Fibroblast of skin of left biceps (primary cell): ENCODE results near the gene CEP19.
"Not testable (repeated sequence)": the region's sequence is repeated elsewhere in the genome, so short reads cannot be mapped to it uniquely, and the experiment has no call there.

Source experiments
- DNase-seq, 2 experiments: peaks; one replicate each; pipeline ENCODE4 v3.0.0-alpha.2; 2013; ENCODE audit warnings: low read depth in 2 of 2

CEP19 gene, protein sequence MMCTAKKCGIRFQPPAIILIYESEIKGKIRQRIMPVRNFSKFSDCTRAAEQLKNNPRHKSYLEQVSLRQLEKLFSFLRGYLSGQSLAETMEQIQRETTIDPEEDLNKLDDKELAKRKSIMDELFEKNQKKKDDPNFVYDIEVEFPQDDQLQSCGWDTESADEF

DNA sequence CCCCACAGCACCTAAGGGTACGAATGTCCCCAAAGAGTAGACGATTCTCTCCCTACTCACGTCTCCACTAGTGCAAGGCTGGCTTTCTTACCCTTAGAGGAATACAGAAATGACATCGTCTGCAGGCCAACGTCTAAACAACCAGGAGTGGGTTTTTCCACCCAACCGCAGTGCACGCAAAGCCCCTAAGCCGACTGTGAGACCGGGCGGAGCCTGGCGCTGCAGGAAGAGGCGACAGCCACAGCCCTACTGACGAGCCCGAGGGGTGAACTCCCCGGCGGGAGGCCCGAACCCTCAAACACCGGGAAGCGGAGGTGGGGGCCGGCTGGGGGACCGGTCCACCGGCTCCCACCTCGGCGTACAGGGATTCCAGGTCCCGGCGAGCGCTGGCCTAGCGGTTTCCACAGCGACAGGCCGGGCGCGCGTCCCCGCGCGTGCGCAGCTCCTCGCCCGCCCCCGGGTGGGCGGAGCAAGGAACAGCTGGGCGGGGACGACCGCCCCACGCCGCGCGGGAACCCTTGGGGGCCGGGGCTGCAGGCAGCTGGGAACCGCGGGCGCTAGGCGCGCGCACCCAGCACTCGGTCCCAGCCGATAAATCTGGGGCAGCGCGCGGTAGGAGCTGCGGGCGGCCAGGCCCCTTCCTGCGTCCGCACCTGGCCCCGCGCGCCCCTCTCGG is at the start of gene CEP19, which contains the start of gene PIGX:
TSS of gene CEP19 (minus strand) at position 413 of the 676 bp plus-strand sequence. CDS start 3,593 bp downstream, outside the sequence.
TSS of gene PIGX (plus strand) at position 540 of the 676 bp plus-strand sequence.
- peak in 1 of 2 experiments; percentile 62 for DNase-seq

- DNase-seq = no peak
These were observed 46.1 kb upstream of the CEP19 start for GRCh38 chr3:196757876-196758739.

DNA sequence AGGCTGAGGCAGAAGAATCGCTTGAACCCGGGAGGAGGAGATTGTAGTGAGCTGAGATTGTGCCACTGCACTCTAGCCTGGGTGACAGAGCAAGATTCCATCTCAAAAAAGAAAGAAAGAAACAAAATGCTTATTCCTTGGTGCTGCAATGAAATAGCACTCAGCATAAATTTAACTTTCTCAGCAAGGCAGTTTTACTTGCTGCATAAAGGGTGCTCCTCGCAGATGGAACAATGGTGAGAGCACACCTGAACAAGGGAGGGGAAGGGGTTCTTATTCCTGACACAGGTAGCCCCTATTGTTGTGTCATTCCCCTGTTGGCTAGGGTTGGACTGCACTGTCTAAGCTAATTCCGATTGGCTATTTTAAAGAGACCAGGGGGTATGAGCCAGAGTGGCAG is 44.7 kb upstream of the CEP19 start:
- DNase-seq = no peak

DNA sequence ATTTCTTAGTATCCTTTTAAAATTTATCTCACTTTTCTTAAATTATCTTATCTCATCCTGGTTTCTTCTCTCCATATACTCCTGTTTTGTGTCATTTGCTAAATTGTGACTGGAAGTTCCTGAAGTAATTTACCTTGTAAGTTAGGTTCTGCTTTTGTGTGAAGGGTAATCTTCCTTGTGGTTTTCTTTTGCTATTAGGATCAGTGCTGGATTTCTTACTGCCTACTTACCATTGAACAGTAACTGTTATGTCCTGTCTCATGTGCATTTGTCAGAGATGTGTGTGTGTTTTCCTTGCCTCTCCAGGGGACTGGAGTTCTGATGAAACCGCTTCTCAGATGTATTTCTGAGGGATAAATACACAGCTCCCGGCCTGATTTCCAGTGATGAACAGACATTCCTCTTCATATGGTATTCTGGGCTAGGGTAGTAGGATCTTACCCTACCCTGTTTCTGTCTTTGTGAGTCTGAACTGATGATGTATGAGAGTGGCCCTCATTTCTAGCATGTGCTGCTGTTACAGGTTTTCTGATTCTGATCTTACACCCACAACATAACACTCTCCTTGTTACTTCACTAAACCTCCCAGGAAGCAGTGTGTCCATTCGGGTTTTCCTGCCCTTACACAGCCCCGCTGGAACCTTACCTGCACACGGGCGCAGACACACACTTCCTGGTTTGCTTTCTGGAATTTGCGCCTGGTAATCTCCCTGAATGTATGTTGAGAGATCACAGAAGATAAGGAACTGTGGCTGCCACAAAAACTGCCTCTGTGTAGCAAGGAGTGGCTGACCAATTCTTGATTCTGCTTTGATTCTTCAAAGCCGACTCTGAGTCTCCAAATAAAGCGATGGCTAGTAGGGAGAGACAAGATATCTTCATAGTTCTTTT is 42.3 kb upstream of the CEP19 start:
- DNase-seq = no peak

- no peak for DNase-seq
These were observed 41.2 kb upstream of the CEP19 start for GRCh38 chr3:196753201-196753600.

DNA sequence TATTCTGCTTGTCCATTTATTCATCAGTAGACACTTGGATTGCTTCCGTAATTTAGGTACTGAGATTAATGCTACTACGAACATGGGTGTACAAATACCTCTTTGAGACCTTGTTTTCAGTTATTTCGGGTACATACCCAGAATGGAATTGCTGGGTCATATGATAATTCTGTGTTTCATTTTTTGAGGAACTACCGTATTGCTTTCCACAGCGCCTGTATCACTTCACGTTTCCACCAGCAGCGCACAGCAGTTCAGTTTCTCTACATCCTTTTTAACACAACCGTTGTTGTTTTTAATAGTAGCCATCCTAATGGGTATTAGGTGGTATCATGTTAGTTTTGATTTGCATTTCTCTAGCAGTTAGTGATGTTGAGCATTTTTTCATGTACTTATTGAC is 37.1 kb upstream of the CEP19 start:
- no peak for DNase-seq

DNA sequence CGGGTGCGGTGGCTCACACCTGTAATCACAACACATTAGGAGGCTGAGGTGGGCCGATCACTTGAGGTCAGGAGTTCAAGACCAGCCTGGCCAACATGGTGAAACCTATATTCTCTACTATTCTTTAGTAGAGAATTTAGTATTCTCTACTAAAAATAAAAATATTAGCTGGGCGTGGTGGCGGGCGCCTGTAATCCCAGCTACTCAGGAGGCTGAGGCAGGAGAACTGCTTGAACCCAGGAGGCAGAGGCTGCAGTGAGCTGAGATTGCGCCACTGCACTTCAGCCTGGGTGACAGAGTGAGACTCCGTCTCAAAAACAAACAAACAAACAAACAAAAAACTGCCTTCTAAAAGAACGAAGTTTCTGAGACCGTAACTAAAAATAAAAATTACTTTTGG is 31.5 kb upstream of the CEP19 start:
- DNase-seq = not testable (repeated sequence)

GRCh38 chr3:196741249-196741889 is 29.3 kb upstream of the CEP19 start:
- DNase-seq = no peak

DNA sequence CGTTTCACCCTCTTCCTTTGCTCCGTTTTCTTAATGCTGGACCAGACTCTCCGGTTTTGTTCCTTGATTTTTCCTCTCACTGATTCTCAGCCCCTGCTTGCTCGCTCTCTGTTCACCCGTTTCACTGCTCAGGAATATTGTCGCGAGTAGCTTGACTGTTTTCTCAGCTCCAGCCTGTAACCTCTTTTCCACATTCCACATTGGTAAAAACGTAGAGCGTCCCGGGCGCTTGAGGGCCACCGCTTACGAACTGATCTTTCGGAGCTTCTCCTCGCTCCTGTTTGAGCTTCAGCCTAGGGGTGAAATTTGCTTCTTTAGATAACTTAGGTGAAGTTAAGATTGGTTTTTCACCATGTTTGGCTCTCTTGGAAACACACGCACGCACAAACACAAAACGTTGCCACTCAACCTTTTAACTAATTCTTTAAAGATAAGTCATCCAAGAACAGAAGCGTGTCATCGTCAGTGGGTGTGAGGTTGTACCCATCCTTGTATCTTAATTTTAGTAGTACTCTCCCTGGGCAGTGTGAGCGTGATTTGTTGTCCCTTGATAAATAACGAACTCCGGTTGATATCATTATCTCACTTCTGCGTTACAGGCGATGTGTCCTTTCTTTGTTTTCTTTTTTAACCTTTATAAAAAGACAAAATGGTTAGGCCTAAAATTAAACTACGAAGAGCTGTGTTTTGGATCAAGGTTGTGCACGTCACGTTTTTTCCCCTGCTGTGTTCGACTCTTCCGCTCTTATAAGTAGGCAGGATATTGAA is 28.6 kb upstream of the CEP19 start:
- no peak for DNase-seq

GRCh38 chr3:196739671-196740480 is 27.8 kb upstream of the CEP19 start, which contains the start of gene PAK2:
PAK2 (plus strand) TSS chr3:196739857; CDS start chr3:196782647, 42,790 bp downstream.
- DNase-seq = peak; percentile 67 to 72

GRCh38 chr3:196737655-196738054 is 25.6 kb upstream of the CEP19 start:
- DNase-seq = no peak

DNA sequence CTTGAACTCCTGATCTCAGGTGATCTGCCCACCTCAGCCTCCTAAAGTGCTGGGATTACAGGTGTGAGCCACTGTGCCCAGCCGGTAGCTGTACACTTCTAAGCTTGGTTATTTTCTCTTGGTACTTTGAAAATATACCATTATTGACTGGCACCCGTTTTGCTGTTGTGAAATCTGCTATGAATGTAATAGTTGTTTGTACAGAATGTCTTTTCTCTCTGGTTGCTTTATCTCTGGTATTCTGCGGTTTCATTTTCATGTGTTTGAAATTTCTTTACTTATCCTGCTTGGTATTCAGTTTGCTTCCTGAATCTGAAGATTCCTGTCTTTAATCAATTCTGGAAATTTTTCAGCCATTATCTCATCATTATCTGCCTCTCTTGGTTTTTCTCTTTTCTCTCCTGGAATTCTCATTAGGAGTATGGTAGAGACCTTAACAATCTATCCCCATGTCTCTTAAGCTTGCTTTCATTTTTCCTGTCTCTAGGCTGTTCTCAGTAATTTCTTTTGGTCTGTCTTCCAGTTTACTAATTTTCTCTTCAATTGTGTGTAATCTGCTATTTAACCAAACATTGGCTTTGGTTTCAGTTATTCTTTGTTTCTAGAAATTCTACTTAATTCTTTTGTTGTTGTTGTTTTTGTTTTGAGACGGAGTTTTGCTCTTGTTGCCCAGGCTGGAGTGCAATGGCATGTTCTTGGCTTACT is 24.8 kb upstream of the CEP19 start:
- no peak for DNase-seq

DNA sequence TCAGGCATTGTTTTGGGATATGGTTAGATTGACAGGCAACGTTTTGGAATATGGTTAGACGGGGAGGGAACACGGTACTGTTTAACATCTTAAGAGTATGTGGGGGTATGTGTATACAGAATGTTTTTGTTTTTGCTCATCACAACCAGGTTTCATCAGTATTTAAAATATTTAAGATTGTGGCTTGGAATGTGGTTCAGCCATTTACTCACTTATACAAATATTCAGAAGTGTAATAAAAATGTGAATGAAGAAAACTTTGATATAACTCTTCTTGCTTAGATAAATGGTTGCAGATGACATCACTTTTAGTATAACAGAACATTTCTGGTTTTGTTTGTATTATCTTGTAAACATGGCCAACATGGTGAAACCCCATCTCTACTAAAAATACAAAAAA is 23.7 kb upstream of the CEP19 start:
- DNase-seq = no peak

DNA sequence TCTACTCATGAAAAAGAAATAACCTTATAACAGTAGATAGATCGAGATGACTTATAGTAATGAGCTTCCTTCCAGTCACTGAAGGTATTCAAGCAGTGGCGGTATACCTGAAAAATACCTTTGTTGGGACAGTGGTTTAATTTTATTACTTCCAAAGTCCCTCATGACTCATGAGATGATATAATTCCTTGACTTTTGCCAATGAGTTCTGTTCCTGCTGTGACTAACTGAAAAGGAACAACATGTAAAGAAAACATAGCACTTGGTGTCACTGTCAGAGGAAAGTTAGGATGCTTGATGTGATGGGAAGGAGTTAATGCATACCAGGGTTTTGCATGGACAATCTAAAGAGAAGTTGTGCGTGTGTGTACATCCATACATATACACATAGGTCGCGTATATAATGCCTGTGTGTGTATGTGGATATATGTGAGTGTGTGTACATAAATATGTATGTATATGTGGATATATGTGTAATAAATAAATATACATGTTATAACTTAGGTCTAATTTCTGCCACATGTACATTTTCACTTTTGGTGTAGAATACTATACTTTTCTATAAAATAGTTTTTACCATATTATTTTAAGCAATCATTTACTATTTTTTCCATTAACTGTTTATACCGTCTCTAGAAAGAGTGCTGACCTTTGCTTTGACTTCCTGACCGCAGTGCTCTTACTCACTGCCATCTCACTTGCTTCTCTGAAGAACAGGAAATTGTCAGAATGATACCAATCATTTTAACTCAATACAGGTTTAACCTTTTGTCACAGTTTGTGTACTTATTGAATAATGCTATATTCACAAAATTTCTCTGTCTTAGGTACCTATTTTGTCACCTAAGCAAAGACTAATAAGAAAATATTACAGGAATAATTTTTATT is 15.0 kb upstream of the CEP19 start:
- no peak for DNase-seq

- no peak for DNase-seq
These were observed 9.0 kb upstream of the CEP19 start for GRCh38 chr3:196721097-196721496.

GRCh38 chr3:196717162-196717561 is 5.1 kb upstream of the CEP19 start:
- DNase-seq = not testable (repeated sequence)

DNA sequence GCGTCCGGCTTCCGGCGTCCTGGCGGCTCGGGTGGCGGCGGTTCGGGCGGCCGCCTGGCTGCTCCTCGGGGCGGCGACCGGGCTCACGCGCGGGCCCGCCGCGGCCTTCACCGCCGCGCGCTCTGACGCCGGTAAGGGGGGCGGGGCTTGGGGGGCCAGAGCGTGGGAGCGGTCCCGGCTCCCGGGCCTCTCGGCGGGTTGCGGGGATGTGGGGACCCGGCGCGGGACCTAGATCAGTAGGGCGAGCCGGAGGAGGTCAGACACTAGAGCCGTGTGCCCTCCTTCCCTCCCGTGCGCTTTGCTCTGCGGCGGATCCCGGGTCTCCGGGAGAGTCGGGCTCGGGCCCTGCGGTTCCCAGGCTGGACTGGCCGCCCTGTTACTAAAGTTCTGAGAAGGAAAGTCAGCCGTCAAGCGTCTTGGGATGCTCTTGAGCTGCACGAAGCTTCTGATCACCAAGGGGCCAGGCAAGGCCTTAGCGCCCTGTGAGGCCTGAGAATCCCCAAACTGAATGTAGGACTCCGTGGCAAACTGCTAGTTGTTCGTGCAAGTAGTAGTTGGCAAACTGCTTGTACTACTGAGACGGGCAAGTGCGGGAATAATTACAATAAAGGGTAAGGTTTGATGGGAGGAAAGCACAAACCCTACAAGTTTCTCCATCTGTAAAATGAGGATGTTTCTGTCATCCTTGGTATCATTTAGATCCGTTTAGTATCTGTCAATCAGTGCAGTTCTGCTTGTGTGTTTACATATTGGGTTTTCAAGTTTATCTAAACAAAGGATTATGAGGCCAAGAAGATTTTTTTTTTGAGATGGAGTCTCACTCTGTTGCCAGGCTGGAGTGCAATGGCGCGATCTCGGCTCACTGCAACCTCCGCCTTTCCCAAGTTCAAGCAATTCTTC is 714 bp upstream of the CEP19 start:
- DNase-seq = no peak
